GM12891 (cell line): ENCODE data around the gene CD83.

Experiments
- POLR2A ChIP-seq: IDR thresholded peaks from 2 replicates; pipeline ENCODE4 v1.6.1; 2011; ENCODE audit warnings: low read depth, low read length, control low read depth
- POLR2AphosphoS5 ChIP-seq: IDR thresholded peaks from 2 replicates; pipeline ENCODE4 v1.6.1; 2011; ENCODE audit warnings: low read depth, low read length, control low read depth
- POU2F2 ChIP-seq: IDR thresholded peaks from 2 replicates; pipeline ENCODE4 v1.6.1; 2011; ENCODE audit warnings: low read depth, mild to moderate bottlenecking, control low read depth, low read length, moderate library complexity
- SPI1 ChIP-seq: IDR thresholded peaks from 2 replicates; pipeline ENCODE4 v1.6.1; 2011; ENCODE audit warnings: low read depth, low read length, control low read depth
- TAF1 ChIP-seq: IDR thresholded peaks from 2 replicates; pipeline ENCODE4 v1.6.1; 2011; ENCODE audit warnings: low read depth, low read length, control low read depth

GRCh38 chr6:14126191-14126590 is 8.6 kb downstream of the CD83 start:
- TF ChIP-seq POLR2A (no peak), SPI1 (no peak), POLR2AphosphoS5 (no peak), POU2F2 (no peak), TAF1 (no peak)
